HT-29 (cell line): Measurements from ENCODE around the gene ADAM15. TPM values are rescaled to one million over a fixed set of nuclear protein-coding genes. Genes with fewer than 3 reads are reported as not detected.

Experiments
- DNase-seq: peaks from one replicate; pipeline ENCODE4 v3.0.0-alpha.2; 2015; ENCODE audit warnings: low spot score
- total RNA-seq: library from RNA; depleted of rRNA; stranded (reverse); fragments of >200 nt; shearing (Covaris generic); gene quantifications from 2 replicates; pipeline ENCODE4 v1.2.3, GENCODE V29; 2014; rRNA removed

ADAM15 gene
- total RNA-seq, 1 experiment from 2014 or later: 177 TPM

- no peak for DNase-seq
Measured at GRCh38 chr1:155110381-155110780, 59.3 kb downstream of the ADAM15 start.

GRCh38 chr1:155110826-155111225 lies 59.7 kb downstream of the ADAM15 start:
- no peak for DNase-seq

Other genes starting within 250 kb of the ADAM15 start
- not detected in 2 replicates for gene KCNN3, start 181.0 kb upstream of the ADAM15 start, total RNA-seq
- 15.7 and 18.9 TPM in 2 replicates for gene PMVK, start 114.6 kb upstream of the ADAM15 start, total RNA-seq
- 33.3 and 42.5 TPM in 2 replicates for gene PBXIP1, start 95.2 kb upstream of the ADAM15 start, total RNA-seq
- 36.3 and 43.4 TPM in 2 replicates for gene PYGO2, start 89.5 kb upstream of the ADAM15 start, total RNA-seq
- 112 and 120 TPM in 2 replicates for gene SHC1, start 80.6 kb upstream of the ADAM15 start, total RNA-seq
- 189 and 196 TPM in 2 replicates for gene CKS1B, start 76.6 kb upstream of the ADAM15 start, total RNA-seq
- gene FLAD1, start 68.0 kb upstream of the ADAM15 start, total RNA-seq: 83.1 and 85.5 TPM in 2 replicates
- gene LENEP, start 57.7 kb upstream of the ADAM15 start, total RNA-seq: 0.16 and 0.18 TPM in 2 replicates
- gene ZBTB7B, start 48.5 kb upstream of the ADAM15 start, total RNA-seq: 81.9 and 83.4 TPM in 2 replicates
- gene DCST2, start 17.5 kb upstream of the ADAM15 start, total RNA-seq: 0.70 and 3.3 TPM in 2 replicates
- 0.05 TPM in 1 of 2 replicates, not detected in the other for gene DCST1, start 17.5 kb upstream of the ADAM15 start, total RNA-seq
- 34.6 and 45.0 TPM in 2 replicates for gene EFNA4, start 12.4 kb downstream of the ADAM15 start, total RNA-seq
- gene EFNA3, start 27.5 kb downstream of the ADAM15 start, total RNA-seq: 2.4 and 3.9 TPM in 2 replicates
- 49.8 and 62.7 TPM in 2 replicates for gene EFNA1, start 76.6 kb downstream of the ADAM15 start, total RNA-seq
- 38.8 and 47.5 TPM in 2 replicates for gene SLC50A1, start 84.5 kb downstream of the ADAM15 start, total RNA-seq
- gene DPM3, start 89.2 kb downstream of the ADAM15 start, total RNA-seq: 86.2 and 100 TPM in 2 replicates
- 107 and 128 TPM in 2 replicates for gene KRTCAP2, start 122.0 kb downstream of the ADAM15 start, total RNA-seq
- not detected in 2 replicates for gene TRIM46, start 122.5 kb downstream of the ADAM15 start, total RNA-seq
- 4.2 and 7.6 TPM in 2 replicates for gene THBS3, start 156.6 kb downstream of the ADAM15 start, total RNA-seq
- gene MTX1, start 157.4 kb downstream of the ADAM15 start, total RNA-seq: 72.2 and 86.8 TPM in 2 replicates
- 8.6 and 12.6 TPM in 2 replicates for gene ENTREP3, start 204.2 kb downstream of the ADAM15 start, total RNA-seq
- 112 and 114 TPM in 2 replicates for gene SCAMP3, start 211.0 kb downstream of the ADAM15 start, total RNA-seq
- 29.3 and 35.2 TPM in 2 replicates for gene CLK2, start 222.2 kb downstream of the ADAM15 start, total RNA-seq
- 4.3 and 6.4 TPM in 2 replicates for gene HCN3, start 226.1 kb downstream of the ADAM15 start, total RNA-seq